GM21529 (cell line): ENCODE data around the gene PIK3C2G.

ENCODE experiments used
- ATAC-seq: cut with Tn5 transposase; IDR thresholded peaks from one replicate; pipeline ENCODE4 v1.9.1; 2021; ENCODE audit not compliant: unreplicated experiment

The PIK3C2G gene

GRCh38 chr12:18552829-18553228 is 291.5 kb downstream of the PIK3C2G start:
- no peak for ATAC-seq

- no peak for ATAC-seq
Observed at GRCh38 chr12:18556161-18556560, 294.8 kb downstream of the PIK3C2G start.

- no peak for ATAC-seq
Observed at GRCh38 chr12:18559242-18559641, 297.9 kb downstream of the PIK3C2G start.

- no peak for ATAC-seq
Observed at GRCh38 chr12:18562531-18562930, 301.2 kb downstream of the PIK3C2G start.

GRCh38 chr12:18564306-18564705 is 303.0 kb downstream of the PIK3C2G start:
- ATAC-seq, result no peak

GRCh38 chr12:18567787-18568186 is 306.5 kb downstream of the PIK3C2G start:
- no peak for ATAC-seq

GRCh38 chr12:18570543-18570942 is 309.2 kb downstream of the PIK3C2G start:
- no peak for ATAC-seq

GRCh38 chr12:18576104-18576626 is 314.8 kb downstream of the PIK3C2G start:
- no peak for ATAC-seq

- ATAC-seq, result no peak
Observed at GRCh38 chr12:18576648-18577047, 315.3 kb downstream of the PIK3C2G start.

GRCh38 chr12:18578191-18578590 is 316.9 kb downstream of the PIK3C2G start:
- ATAC-seq, result no peak

GRCh38 chr12:18580291-18580690 is 319.0 kb downstream of the PIK3C2G start:
- ATAC-seq, result no peak

GRCh38 chr12:18580706-18581105 is 319.4 kb downstream of the PIK3C2G start:
- ATAC-seq, result no peak

- no peak for ATAC-seq
Observed at GRCh38 chr12:18581232-18581962, 320.1 kb downstream of the PIK3C2G start.

GRCh38 chr12:18583655-18584054 is 322.3 kb downstream of the PIK3C2G start:
- no peak for ATAC-seq

GRCh38 chr12:18586581-18586980 is 325.3 kb downstream of the PIK3C2G start:
- ATAC-seq, result no peak

- no peak for ATAC-seq
Observed at GRCh38 chr12:18589316-18589715, 328.0 kb downstream of the PIK3C2G start.

GRCh38 chr12:18591473-18591872 is 330.2 kb downstream of the PIK3C2G start:
- no peak for ATAC-seq

- no peak for ATAC-seq
Observed at GRCh38 chr12:18595412-18595811, 334.1 kb downstream of the PIK3C2G start.

GRCh38 chr12:18601962-18602361 is 340.6 kb downstream of the PIK3C2G start:
- ATAC-seq, result no peak

- ATAC-seq, result no peak
Observed at GRCh38 chr12:18612971-18613370, 351.7 kb downstream of the PIK3C2G start.

- ATAC-seq, result no peak
Observed at GRCh38 chr12:18620986-18621385, 359.7 kb downstream of the PIK3C2G start.

- ATAC-seq, result no peak
Observed at GRCh38 chr12:18629445-18629844, 368.1 kb downstream of the PIK3C2G start.

GRCh38 chr12:18629916-18630315 is 368.6 kb downstream of the PIK3C2G start:
- ATAC-seq, result no peak
